ENCODE measurements around the gene IGDCC3. TPM values are rescaled to one million over a fixed set of nuclear protein-coding genes. Genes with fewer than 3 reads are reported as not detected.

IGDCC3 gene
- polyA plus RNA-seq, 1 donor from 2014 or later, result 14.4 TPM

- H3K9ac ChIP-seq (ENCODE audit: low read length), result no peak overlapping the region
- no peak overlapping the region for H3K4me2 ChIP-seq (ENCODE audit: low read length)
- TF ChIP-seq SMC3 (conservative IDR thresholded peaks at IDR 0.05; ENCODE audit: poor library complexity) (no peak), POLR2AphosphoS5 (IDR thresholded peaks at IDR 0.05) (no peak), EZH2 (IDR thresholded peaks at IDR 0.05; ENCODE audit: borderline replicate concordance, insufficient read depth, low read length, poor library complexity, severe bottlenecking) (no peak), EP300 (conservative IDR thresholded peaks at IDR 0.05; ENCODE audit: poor library complexity, severe bottlenecking) (no peak), RAD21 (conservative IDR thresholded peaks at IDR 0.05) (no peak), MXI1 (conservative IDR thresholded peaks at IDR 0.05; ENCODE audit: poor library complexity, severe bottlenecking) (no peak), TAF1 (IDR thresholded peaks at IDR 0.05; ENCODE audit: low read depth) (no peak)
- TF ChIP-seq, protein P1, sequence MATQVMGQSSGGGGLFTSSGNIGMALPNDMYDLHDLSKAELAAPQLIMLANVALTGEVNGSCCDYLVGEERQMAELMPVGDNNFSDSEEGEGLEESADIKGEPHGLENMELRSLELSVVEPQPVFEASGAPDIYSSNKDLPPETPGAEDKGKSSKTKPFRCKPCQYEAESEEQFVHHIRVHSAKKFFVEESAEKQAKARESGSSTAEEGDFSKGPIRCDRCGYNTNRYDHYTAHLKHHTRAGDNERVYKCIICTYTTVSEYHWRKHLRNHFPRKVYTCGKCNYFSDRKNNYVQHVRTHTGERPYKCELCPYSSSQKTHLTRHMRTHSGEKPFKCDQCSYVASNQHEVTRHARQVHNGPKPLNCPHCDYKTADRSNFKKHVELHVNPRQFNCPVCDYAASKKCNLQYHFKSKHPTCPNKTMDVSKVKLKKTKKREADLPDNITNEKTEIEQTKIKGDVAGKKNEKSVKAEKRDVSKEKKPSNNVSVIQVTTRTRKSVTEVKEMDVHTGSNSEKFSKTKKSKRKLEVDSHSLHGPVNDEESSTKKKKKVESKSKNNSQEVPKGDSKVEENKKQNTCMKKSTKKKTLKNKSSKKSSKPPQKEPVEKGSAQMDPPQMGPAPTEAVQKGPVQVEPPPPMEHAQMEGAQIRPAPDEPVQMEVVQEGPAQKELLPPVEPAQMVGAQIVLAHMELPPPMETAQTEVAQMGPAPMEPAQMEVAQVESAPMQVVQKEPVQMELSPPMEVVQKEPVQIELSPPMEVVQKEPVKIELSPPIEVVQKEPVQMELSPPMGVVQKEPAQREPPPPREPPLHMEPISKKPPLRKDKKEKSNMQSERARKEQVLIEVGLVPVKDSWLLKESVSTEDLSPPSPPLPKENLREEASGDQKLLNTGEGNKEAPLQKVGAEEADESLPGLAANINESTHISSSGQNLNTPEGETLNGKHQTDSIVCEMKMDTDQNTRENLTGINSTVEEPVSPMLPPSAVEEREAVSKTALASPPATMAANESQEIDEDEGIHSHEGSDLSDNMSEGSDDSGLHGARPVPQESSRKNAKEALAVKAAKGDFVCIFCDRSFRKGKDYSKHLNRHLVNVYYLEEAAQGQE (IDR thresholded peaks at IDR 0.05; ENCODE audit: borderline replicate concordance), result no peak
- TF ChIP-seq, protein P2, sequence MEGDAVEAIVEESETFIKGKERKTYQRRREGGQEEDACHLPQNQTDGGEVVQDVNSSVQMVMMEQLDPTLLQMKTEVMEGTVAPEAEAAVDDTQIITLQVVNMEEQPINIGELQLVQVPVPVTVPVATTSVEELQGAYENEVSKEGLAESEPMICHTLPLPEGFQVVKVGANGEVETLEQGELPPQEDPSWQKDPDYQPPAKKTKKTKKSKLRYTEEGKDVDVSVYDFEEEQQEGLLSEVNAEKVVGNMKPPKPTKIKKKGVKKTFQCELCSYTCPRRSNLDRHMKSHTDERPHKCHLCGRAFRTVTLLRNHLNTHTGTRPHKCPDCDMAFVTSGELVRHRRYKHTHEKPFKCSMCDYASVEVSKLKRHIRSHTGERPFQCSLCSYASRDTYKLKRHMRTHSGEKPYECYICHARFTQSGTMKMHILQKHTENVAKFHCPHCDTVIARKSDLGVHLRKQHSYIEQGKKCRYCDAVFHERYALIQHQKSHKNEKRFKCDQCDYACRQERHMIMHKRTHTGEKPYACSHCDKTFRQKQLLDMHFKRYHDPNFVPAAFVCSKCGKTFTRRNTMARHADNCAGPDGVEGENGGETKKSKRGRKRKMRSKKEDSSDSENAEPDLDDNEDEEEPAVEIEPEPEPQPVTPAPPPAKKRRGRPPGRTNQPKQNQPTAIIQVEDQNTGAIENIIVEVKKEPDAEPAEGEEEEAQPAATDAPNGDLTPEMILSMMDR (IDR thresholded peaks at IDR 0.05; ENCODE audit: poor library complexity, severe bottlenecking), result no peak
- H2AFZ ChIP-seq (ENCODE audit: low read depth, low read length), result no peak overlapping the region
- peaks cover 5% of the 10 kb centered on the region for H3K79me2 ChIP-seq (replicated peaks; ENCODE audit: insufficient read depth, low read length)
- H3F3A ChIP-seq (ENCODE audit: insufficient read depth, low read length, poor library complexity, severe bottlenecking), result no peaks in the 10 kb centered on the region
- H4K20me1 ChIP-seq (ENCODE audit: insufficient read depth), result no peaks in the 10 kb centered on the region
- H3K4me3 ChIP-seq (ENCODE audit: low read length), result no peak overlapping the region
- H3K9me3 ChIP-seq (ENCODE audit: low read length), result no peaks in the 10 kb centered on the region
- no peaks in the 10 kb centered on the region for H3K9me2 ChIP-seq (ENCODE audit: insufficient read depth, low read length)
- H3K27ac ChIP-seq (ENCODE audit: low read length), result no peak overlapping the region
- H3K36me3 ChIP-seq (ENCODE audit: insufficient read depth, low read length), result no peaks in the 10 kb centered on the region
- no peaks in the 10 kb centered on the region for H3K27me3 ChIP-seq (ENCODE audit: insufficient read depth, low read depth, low read length)
These were observed 33.2 kb upstream of the IGDCC3 start for GRCh38 chr15:65410972-65411371.

- Histone ChIP-seq H3K4me2 (ENCODE audit: low read length) (no peak overlapping the region), H3K9ac (ENCODE audit: low read length) (no peak overlapping the region), H3F3A (ENCODE audit: insufficient read depth, low read length, poor library complexity, severe bottlenecking) (no peaks in the 10 kb centered on the region), H3K4me3 (ENCODE audit: low read length) (no peak overlapping the region), H3K9me3 (ENCODE audit: low read length) (no peaks in the 10 kb centered on the region), H4K20me1 (ENCODE audit: insufficient read depth) (no peaks in the 10 kb centered on the region), H3K9me2 (ENCODE audit: insufficient read depth, low read length) (no peaks in the 10 kb centered on the region), H3K27ac (ENCODE audit: low read length) (no peak overlapping the region), H3K79me2 (replicated peaks; ENCODE audit: insufficient read depth, low read length) (peaks cover 5% of the 10 kb centered on the region), H3K27me3 (ENCODE audit: insufficient read depth, low read depth, low read length) (no peaks in the 10 kb centered on the region), H3K36me3 (ENCODE audit: insufficient read depth, low read length) (no peaks in the 10 kb centered on the region), H2AFZ (ENCODE audit: low read depth, low read length) (no peak overlapping the region)
- TF ChIP-seq POLR2AphosphoS5 (IDR thresholded peaks at IDR 0.05) (no peak), EZH2 (IDR thresholded peaks at IDR 0.05; ENCODE audit: borderline replicate concordance, insufficient read depth, low read length, poor library complexity, severe bottlenecking) (no peak)
These were observed 32.2 kb upstream of the IGDCC3 start for GRCh38 chr15:65410036-65410435.
